Muscle of arm (tissue), 12 donors: ENCODE measurements around the gene PGM1. TPM values are rescaled to one million over a fixed set of nuclear protein-coding genes. Genes with fewer than 3 reads are reported as not detected.

Experiments used
- DNase-seq: peaks from one replicate; pipeline ENCODE4 v3.0.0-alpha.2; 2013
- polyA plus RNA-seq, 12 donors: library from polyadenylated mRNA; unstranded; fragments of 120-200 nt; gene quantifications; one replicate each; pipeline ENCODE4 v1.2.1, GENCODE V29; 2013; ENCODE audit not compliant: insufficient read length in 12 of 12

The PGM1 gene
- polyA plus RNA-seq, 12 donors, result 41.1 to 100 (median 60.2) TPM; not detected in 1

GRCh38 chr1:63626222-63626621, 33.0 kb downstream of the PGM1 start:
- no peak for DNase-seq

- no peak for DNase-seq
Measured at GRCh38 chr1:63628607-63629006, 35.4 kb downstream of the PGM1 start.

- no peak for DNase-seq
Measured at GRCh38 chr1:63630238-63630637, 37.0 kb downstream of the PGM1 start.

- no peak for DNase-seq
Measured at GRCh38 chr1:63630666-63631065, 37.5 kb downstream of the PGM1 start.

GRCh38 chr1:63632110-63632509, 38.9 kb downstream of the PGM1 start:
- DNase-seq, result no peak

GRCh38 chr1:63633281-63633680, 40.1 kb downstream of the PGM1 start:
- no peak for DNase-seq

GRCh38 chr1:63634471-63634870, 41.3 kb downstream of the PGM1 start:
- no peak for DNase-seq

- no peak for DNase-seq
Measured at GRCh38 chr1:63635681-63636080, 42.5 kb downstream of the PGM1 start.

- no peak for DNase-seq
Measured at GRCh38 chr1:63636192-63637105, 43.2 kb downstream of the PGM1 start.

- no peak for DNase-seq
Measured at GRCh38 chr1:63638471-63638870, 45.3 kb downstream of the PGM1 start.

- no peak for DNase-seq
Measured at GRCh38 chr1:63638875-63639274, 45.7 kb downstream of the PGM1 start.

- no peak for DNase-seq
Measured at GRCh38 chr1:63640633-63641567, 47.7 kb downstream of the PGM1 start.

- DNase-seq, result no peak
Measured at GRCh38 chr1:63641615-63642014, 48.4 kb downstream of the PGM1 start.

GRCh38 chr1:63642901-63643300, 49.7 kb downstream of the PGM1 start:
- no peak for DNase-seq

- DNase-seq, result no peak
Measured at GRCh38 chr1:63643517-63643916, 50.3 kb downstream of the PGM1 start.

- DNase-seq, result no peak
Measured at GRCh38 chr1:63643926-63644325, 50.7 kb downstream of the PGM1 start.

- DNase-seq, result peak; percentile 52
Measured at GRCh38 chr1:63645317-63645716, 52.1 kb downstream of the PGM1 start.

GRCh38 chr1:63648689-63649088, 55.5 kb downstream of the PGM1 start:
- no peak for DNase-seq

- no peak for DNase-seq
Measured at GRCh38 chr1:63651161-63651701, 58.0 kb downstream of the PGM1 start.

GRCh38 chr1:63653976-63654375, 60.8 kb downstream of the PGM1 start:
- no peak for DNase-seq

- no peak for DNase-seq
Measured at GRCh38 chr1:63659448-63659847, 66.2 kb downstream of the PGM1 start.
